Ishikawa (cell line): Measurements from ENCODE around the gene KRTAP1-1.

ENCODE experiments used
- CEBPB ChIP-seq: IDR thresholded peaks from 2 replicates; pipeline ENCODE4 v1.6.1; 2012
- CREB1 ChIP-seq: IDR thresholded peaks from 2 replicates; pipeline ENCODE4 v1.6.1; 2012; ENCODE audit warnings: low read depth
- EGR1 ChIP-seq: IDR thresholded peaks from 2 replicates; pipeline ENCODE4 v1.6.1; 2012
- EP300 ChIP-seq: IDR thresholded peaks from 2 replicates; pipeline ENCODE4 v1.6.1; 2012; ENCODE audit warnings: borderline replicate concordance
- FOXM1 ChIP-seq: IDR thresholded peaks from 2 replicates; pipeline ENCODE4 v1.6.1; 2012; ENCODE audit warnings: low read depth, borderline replicate concordance
- MAX ChIP-seq: IDR thresholded peaks from 2 replicates; pipeline ENCODE4 v1.6.1; 2012
- NFIC ChIP-seq: IDR thresholded peaks from 2 replicates; pipeline ENCODE4 v1.6.1; 2012
- RAD21 ChIP-seq: IDR thresholded peaks from 2 replicates; pipeline ENCODE4 v1.6.1; 2012; ENCODE audit warnings: low read depth
- TAF1 ChIP-seq: IDR thresholded peaks from 2 replicates; pipeline ENCODE4 v1.6.1; 2012; ENCODE audit warnings: low read depth, mild to moderate bottlenecking
- TCF12 ChIP-seq: IDR thresholded peaks from 2 replicates; pipeline ENCODE4 v1.6.1; 2012; ENCODE audit warnings: low read depth
- TEAD4 ChIP-seq: IDR thresholded peaks from 2 replicates; pipeline ENCODE4 v1.6.1; 2012
- USF1 ChIP-seq: IDR thresholded peaks from 2 replicates; pipeline ENCODE4 v1.6.1; 2012
- YY1 ChIP-seq: IDR thresholded peaks from 2 replicates; pipeline ENCODE4 v1.6.1; 2012; ENCODE audit warnings: low read depth
- ZBTB7A ChIP-seq: IDR thresholded peaks from 2 replicates; pipeline ENCODE4 v1.6.1; 2012; ENCODE audit warnings: low read depth
- TF ChIP-seq, protein P1 (sequence below): IDR thresholded peaks from 2 replicates; pipeline ENCODE4 v1.6.1; 2012; ENCODE audit warnings: low read depth, mild to moderate bottlenecking

Gene KRTAP1-1

GRCh38 chr17:41071606-41072360 lies 30.5 kb upstream of the KRTAP1-1 start:
- TF ChIP-seq, protein P1, sequence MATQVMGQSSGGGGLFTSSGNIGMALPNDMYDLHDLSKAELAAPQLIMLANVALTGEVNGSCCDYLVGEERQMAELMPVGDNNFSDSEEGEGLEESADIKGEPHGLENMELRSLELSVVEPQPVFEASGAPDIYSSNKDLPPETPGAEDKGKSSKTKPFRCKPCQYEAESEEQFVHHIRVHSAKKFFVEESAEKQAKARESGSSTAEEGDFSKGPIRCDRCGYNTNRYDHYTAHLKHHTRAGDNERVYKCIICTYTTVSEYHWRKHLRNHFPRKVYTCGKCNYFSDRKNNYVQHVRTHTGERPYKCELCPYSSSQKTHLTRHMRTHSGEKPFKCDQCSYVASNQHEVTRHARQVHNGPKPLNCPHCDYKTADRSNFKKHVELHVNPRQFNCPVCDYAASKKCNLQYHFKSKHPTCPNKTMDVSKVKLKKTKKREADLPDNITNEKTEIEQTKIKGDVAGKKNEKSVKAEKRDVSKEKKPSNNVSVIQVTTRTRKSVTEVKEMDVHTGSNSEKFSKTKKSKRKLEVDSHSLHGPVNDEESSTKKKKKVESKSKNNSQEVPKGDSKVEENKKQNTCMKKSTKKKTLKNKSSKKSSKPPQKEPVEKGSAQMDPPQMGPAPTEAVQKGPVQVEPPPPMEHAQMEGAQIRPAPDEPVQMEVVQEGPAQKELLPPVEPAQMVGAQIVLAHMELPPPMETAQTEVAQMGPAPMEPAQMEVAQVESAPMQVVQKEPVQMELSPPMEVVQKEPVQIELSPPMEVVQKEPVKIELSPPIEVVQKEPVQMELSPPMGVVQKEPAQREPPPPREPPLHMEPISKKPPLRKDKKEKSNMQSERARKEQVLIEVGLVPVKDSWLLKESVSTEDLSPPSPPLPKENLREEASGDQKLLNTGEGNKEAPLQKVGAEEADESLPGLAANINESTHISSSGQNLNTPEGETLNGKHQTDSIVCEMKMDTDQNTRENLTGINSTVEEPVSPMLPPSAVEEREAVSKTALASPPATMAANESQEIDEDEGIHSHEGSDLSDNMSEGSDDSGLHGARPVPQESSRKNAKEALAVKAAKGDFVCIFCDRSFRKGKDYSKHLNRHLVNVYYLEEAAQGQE, result 0 out of 2 replicates have a peak, but pooled peaks have one; percentile 10
- TF ChIP-seq CEBPB, result no peak

DNA sequence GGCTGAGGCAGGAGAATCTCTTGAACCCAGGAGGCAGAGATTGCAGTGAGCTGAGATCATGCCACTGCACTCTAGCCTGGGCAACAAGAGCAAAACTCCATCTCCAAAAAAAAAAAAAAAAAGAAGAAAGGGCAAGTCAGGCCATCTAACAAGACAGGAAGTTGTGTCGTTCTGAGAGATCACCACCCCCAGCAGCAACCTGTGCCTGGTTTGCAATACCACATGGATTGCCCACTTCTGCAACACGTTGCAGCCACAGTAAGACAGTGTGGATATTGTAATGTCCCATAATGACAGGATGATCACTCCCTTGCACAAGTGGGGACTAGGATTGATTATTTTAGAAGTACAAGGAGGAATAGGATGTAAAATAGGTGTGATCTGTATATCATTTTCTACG lies 27.8 kb upstream of the KRTAP1-1 start:
- TF ChIP-seq TEAD4, result no peak
- TF ChIP-seq FOXM1, result no peak
- TF ChIP-seq, protein P1, result no peak
- no peak for TF ChIP-seq CREB1
- no peak for TF ChIP-seq USF1
- TF ChIP-seq RAD21, result no peak
- TF ChIP-seq ZBTB7A, result no peak
- TF ChIP-seq EGR1, result no peak
- no peak for TF ChIP-seq CEBPB
- TF ChIP-seq EP300, result no peak
- no peak for TF ChIP-seq YY1
- no peak for TF ChIP-seq TAF1
- TF ChIP-seq NFIC, result no peak
- no peak for TF ChIP-seq TCF12

GRCh38 chr17:41067281-41067680 lies 26.0 kb upstream of the KRTAP1-1 start:
- no peak for TF ChIP-seq FOXM1
- TF ChIP-seq EGR1, result no peak

DNA sequence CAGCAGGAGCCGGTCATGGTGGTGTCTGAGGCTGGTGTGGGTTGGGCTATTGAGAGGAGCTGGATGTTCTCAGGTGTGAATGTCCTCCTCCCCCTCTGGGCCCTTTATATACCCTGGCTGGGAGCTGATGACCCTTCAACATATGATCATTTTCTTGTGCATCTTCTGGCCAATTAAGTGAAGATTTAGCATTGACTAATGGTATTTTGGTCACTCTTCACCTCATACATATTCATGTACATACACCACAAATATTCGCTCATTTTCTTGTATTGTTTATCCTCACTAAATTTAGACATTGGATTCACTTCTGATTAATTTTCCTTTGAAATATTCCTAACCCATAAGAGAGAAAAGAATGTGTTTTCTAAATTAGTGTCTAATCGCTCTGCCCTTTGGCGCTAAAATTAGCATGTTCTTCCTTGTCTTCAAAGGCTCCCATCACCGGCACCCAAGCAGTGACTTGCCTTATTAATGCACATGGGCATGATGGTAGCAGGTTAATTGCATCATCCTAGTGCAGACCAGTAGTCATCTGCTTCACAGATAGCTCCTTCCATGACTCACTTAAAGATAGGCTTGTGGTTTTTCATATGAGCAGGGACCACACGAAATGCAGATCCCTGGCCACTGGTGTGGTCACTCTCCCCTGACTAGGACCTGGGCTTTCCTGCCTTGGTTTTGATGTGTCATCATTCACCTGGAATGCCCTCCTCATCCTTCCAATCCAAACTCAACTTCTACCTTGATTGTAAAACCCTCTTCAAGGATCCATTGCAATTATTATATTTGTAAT lies 24.8 kb upstream of the KRTAP1-1 start, which contains the start of gene KRTAP2-4:
Gene KRTAP2-4, minus strand, starts transcription at position 51 of the 796 bp plus-strand sequence. Its CDS starts 34 bp downstream, at position 17.
- TF ChIP-seq RAD21, result no peak
- no peak for TF ChIP-seq MAX
- TF ChIP-seq ZBTB7A, result no peak
- TF ChIP-seq TEAD4, result no peak
- TF ChIP-seq TCF12, result no peak
- no peak for TF ChIP-seq YY1
- no peak for TF ChIP-seq NFIC
- no peak for TF ChIP-seq FOXM1
- no peak for TF ChIP-seq TAF1
- TF ChIP-seq, protein P1, result no peak
- TF ChIP-seq EP300, result no peak
- no peak for TF ChIP-seq USF1
- TF ChIP-seq CEBPB, result no peak

GRCh38 chr17:41064301-41064700 lies 23.1 kb upstream of the KRTAP1-1 start:
- TF ChIP-seq EP300, result no peak
- TF ChIP-seq FOXM1, result no peak
- TF ChIP-seq, protein P1, result no peak
- TF ChIP-seq TAF1, result no peak
- TF ChIP-seq TEAD4, result no peak
- TF ChIP-seq USF1, result no peak
- TF ChIP-seq TCF12, result no peak
- no peak for TF ChIP-seq YY1
- TF ChIP-seq CREB1, result no peak
- TF ChIP-seq RAD21, result no peak
- TF ChIP-seq CEBPB, result no peak
- TF ChIP-seq ZBTB7A, result no peak
